ENCODE results near the gene KCNA5.

The KCNA5 gene

GRCh38 chr12:5050542-5050941 is 6.9 kb downstream of the KCNA5 start:
- H3K4me3 ChIP-seq (ENCODE audit: low read length): no peak overlapping the region
- TF ChIP-seq CTCF (IDR thresholded peaks at IDR 0.05; ENCODE audit: low read depth, low read length) (no peak), EZH2phosphoT487 (IDR thresholded peaks at IDR 0.05; ENCODE audit: low read depth) (no peak)
- H3K27me3 ChIP-seq (ENCODE audit: low read depth, low read length): peaks cover 87% of the 10 kb centered on the region
- H4K20me1 ChIP-seq (ENCODE audit: insufficient read depth, low read length): peaks cover 45% of the 10 kb centered on the region
- H3K4me1 ChIP-seq (ENCODE audit: low read length): peaks cover 42% of the 10 kb centered on the region
- no peaks in the 10 kb centered on the region for H3K9me3 ChIP-seq (ENCODE audit: insufficient read depth, low read length)
- no peak overlapping the region for H3K27ac ChIP-seq (ENCODE audit: low read length)
- H2AFZ ChIP-seq (ENCODE audit: low read depth, low read length): no peak overlapping the region
- H3K36me3 ChIP-seq (replicated peaks; ENCODE audit: low read depth, low read length): no peaks in the 10 kb centered on the region
- H3K4me2 ChIP-seq (ENCODE audit: low read length): no peak overlapping the region
- H3K79me2 ChIP-seq (ENCODE audit: low read length): no peaks in the 10 kb centered on the region
- no peak overlapping the region for H3K9ac ChIP-seq (ENCODE audit: low read length)

- no peak overlapping the region for H3K9ac ChIP-seq (ENCODE audit: low read length)
- H2AFZ ChIP-seq (ENCODE audit: low read depth, low read length): no peak overlapping the region
- H3K4me3 ChIP-seq (ENCODE audit: low read length): peak overlapping the region; percentile 41; the same call in 1 of the 2 replicates
- no peaks in the 10 kb centered on the region for H3K79me2 ChIP-seq (ENCODE audit: low read length)
- peak overlapping the region; percentile 69 for H3K4me2 ChIP-seq (ENCODE audit: low read length)
- TF ChIP-seq CTCF (IDR thresholded peaks at IDR 0.05; ENCODE audit: low read depth, low read length): no peak
- no peak for TF ChIP-seq EZH2phosphoT487 (IDR thresholded peaks at IDR 0.05; ENCODE audit: low read depth)
- H3K27ac ChIP-seq (ENCODE audit: low read length): no peak overlapping the region
- H3K27me3 ChIP-seq (ENCODE audit: low read depth, low read length): peaks cover 86% of the 10 kb centered on the region
- H4K20me1 ChIP-seq (ENCODE audit: insufficient read depth, low read length): peaks cover 45% of the 10 kb centered on the region
- no peaks in the 10 kb centered on the region for H3K9me3 ChIP-seq (ENCODE audit: insufficient read depth, low read length)
- no peaks in the 10 kb centered on the region for H3K36me3 ChIP-seq (replicated peaks; ENCODE audit: low read depth, low read length)
- H3K4me1 ChIP-seq (ENCODE audit: low read length): peaks cover 42% of the 10 kb centered on the region
These were observed 7.7 kb downstream of the KCNA5 start for GRCh38 chr12:5051334-5051733.

GRCh38 chr12:5051913-5052312 is 8.2 kb downstream of the KCNA5 start:
- Histone ChIP-seq H3K9ac (ENCODE audit: low read length) (no peak overlapping the region), H3K27me3 (ENCODE audit: low read depth, low read length) (peaks cover 86% of the 10 kb centered on the region), H3K36me3 (replicated peaks; ENCODE audit: low read depth, low read length) (no peaks in the 10 kb centered on the region), H3K79me2 (ENCODE audit: low read length) (no peaks in the 10 kb centered on the region), H3K4me3 (ENCODE audit: low read length) (peak overlapping the region; percentile 41), H2AFZ (ENCODE audit: low read depth, low read length) (no peak overlapping the region), H3K4me1 (ENCODE audit: low read length) (peaks cover 42% of the 10 kb centered on the region), H3K4me2 (ENCODE audit: low read length) (peak overlapping the region; percentile 69), H3K9me3 (ENCODE audit: insufficient read depth, low read length) (no peaks in the 10 kb centered on the region), H4K20me1 (ENCODE audit: insufficient read depth, low read length) (peaks cover 45% of the 10 kb centered on the region), H3K27ac (ENCODE audit: low read length) (no peak overlapping the region)
- TF ChIP-seq EZH2phosphoT487 (IDR thresholded peaks at IDR 0.05; ENCODE audit: low read depth) (no peak), CTCF (IDR thresholded peaks at IDR 0.05; ENCODE audit: low read depth, low read length) (no peak)

- Histone ChIP-seq H3K79me2 (ENCODE audit: low read length) (no peaks in the 10 kb centered on the region), H2AFZ (ENCODE audit: low read depth, low read length) (no peak overlapping the region), H3K27ac (ENCODE audit: low read length) (no peak overlapping the region), H3K4me1 (ENCODE audit: low read length) (peaks cover 42% of the 10 kb centered on the region), H4K20me1 (ENCODE audit: insufficient read depth, low read length) (peaks cover 42% of the 10 kb centered on the region), H3K4me2 (ENCODE audit: low read length) (peak overlapping the region; percentile 69), H3K36me3 (replicated peaks; ENCODE audit: low read depth, low read length) (no peaks in the 10 kb centered on the region), H3K9me3 (ENCODE audit: insufficient read depth, low read length) (no peaks in the 10 kb centered on the region), H3K27me3 (ENCODE audit: low read depth, low read length) (peaks cover 86% of the 10 kb centered on the region), H3K4me3 (ENCODE audit: low read length) (peak overlapping the region; percentile 41; the same call in 1 of the 2 replicates), H3K9ac (ENCODE audit: low read length) (no peak overlapping the region)
- TF ChIP-seq CTCF (IDR thresholded peaks at IDR 0.05; ENCODE audit: low read depth, low read length) (no peak), EZH2phosphoT487 (IDR thresholded peaks at IDR 0.05; ENCODE audit: low read depth) (no peak)
These were observed 8.7 kb downstream of the KCNA5 start for GRCh38 chr12:5052348-5052747.
